Epithelial cell of esophagus (primary cell): ENCODE data around the gene MARF1.
"Not testable (repeated sequence)": the region's sequence is repeated elsewhere in the genome, so short reads cannot be mapped to it uniquely, and the experiment has no call there.

ENCODE experiments used
- DNase-seq: peaks from one replicate; pipeline ENCODE4 v3.0.0; 2010; ENCODE audit warnings: low read depth
- H3K4me3 ChIP-seq: 2 replicates; pipeline ENCODE4 v1.5.1; 2011; ENCODE audit warnings: mild to moderate bottlenecking, low read length, control low read depth
- CTCF ChIP-seq: IDR thresholded peaks from 2 replicates; pipeline ENCODE4 v1.5.1; 2011; ENCODE audit warnings: low read depth, mild to moderate bottlenecking, low read length, control low read depth, inconsistent platforms; ENCODE audit not compliant: insufficient read depth; ENCODE audit errors: missing control alignments

MARF1 gene

GRCh38 chr16:15610369-15610871 is 32.5 kb downstream of the MARF1 start:
- DNase-seq, result no peak
- no peak overlapping the region for H3K4me3 ChIP-seq
- TF ChIP-seq CTCF, result no peak

GRCh38 chr16:15609286-15609649 is 33.7 kb downstream of the MARF1 start:
- no peak for TF ChIP-seq CTCF
- H3K4me3 ChIP-seq, result no peak overlapping the region
- no peak for DNase-seq

- no peak overlapping the region for H3K4me3 ChIP-seq
- no peak for TF ChIP-seq CTCF
- no peak for DNase-seq
Measured at GRCh38 chr16:15608398-15609285, 34.3 kb downstream of the MARF1 start.

- no peak for TF ChIP-seq CTCF
- DNase-seq, result peak; percentile 56
- no peak overlapping the region for H3K4me3 ChIP-seq
Measured at GRCh38 chr16:15607700-15608396, 35.1 kb downstream of the MARF1 start.

- not testable (repeated sequence) for H3K4me3 ChIP-seq, DNase-seq
Measured at GRCh38 chr16:15607221-15607699, 35.7 kb downstream of the MARF1 start.

- no peak overlapping the region for H3K4me3 ChIP-seq
- no peak for TF ChIP-seq CTCF
- peak; percentile 38 for DNase-seq
Measured at GRCh38 chr16:15606518-15607220, 36.3 kb downstream of the MARF1 start.
